PC-3 (cell line): Measurements from ENCODE around the gene CRELD1. TPM values are rescaled to one million over a fixed set of nuclear protein-coding genes. Genes with fewer than 3 reads are reported as not detected.

Experiments
- ATAC-seq: fragments of 200-7000 bp; cut with Tn5 transposase; 2 replicates; pipeline ENCODE4 v1.9.1; 2020; ENCODE audit warnings: mild to moderate bottlenecking, moderate library complexity
- BruUV-seq: library from RNA; stranded (reverse); fragments of 400-500 nt; replicated peaks from 2 replicates; lab custom pipeline; 2021; lab: Mats Ljungman, UMichigan
- CTCF ChIA-PET: fragments of 300-600 bp; sonication (Branson Sonifier 250); formaldehyde crosslinking; loops from one replicate; lab custom pipeline; 2022; ENCODE audit warnings: antibody characterized with exemption; lab: Charles Lee
- POLR2A ChIA-PET: fragments of 300-600 bp; sonication (Branson Sonifier 250); formaldehyde crosslinking; loops from one replicate; lab custom pipeline; 2022; ENCODE audit warnings: antibody characterized with exemption; ENCODE audit not compliant: unreplicated experiment; lab: Charles Lee
- DNase-seq: peaks from one replicate; pipeline ENCODE4 v3.0.0-alpha.2; 2015
- H2AFZ ChIP-seq: fragments of 300-600 bp; sonication (generic); 2 replicates; pipeline ENCODE4 v1.6.0; 2016; ENCODE audit warnings: antibody characterized with exemption, low read length
- H3F3A ChIP-seq: fragments of 300-600 bp; sonication (generic); one replicate; pipeline ENCODE4 v1.6.0; 2017; ENCODE audit warnings: antibody characterized with exemption, low read length, control low read depth, mild to moderate bottlenecking; ENCODE audit not compliant: unreplicated experiment
- H3K27ac ChIP-seq: fragments of 300-600 bp; sonication (generic); 2 replicates; pipeline ENCODE4 v1.5.1; 2016; ENCODE audit warnings: mild to moderate bottlenecking, low read length
- H3K27me3 ChIP-seq: fragments of 300-600 bp; sonication (generic); 2 replicates; pipeline ENCODE4 v1.6.1; 2016; ENCODE audit warnings: low read length, mixed read lengths
- H3K36me3 ChIP-seq: fragments of 300-600 bp; sonication (generic); 2 replicates; pipeline ENCODE4 v1.6.1; 2016; ENCODE audit warnings: low read depth, mixed run types, low read length, mixed read lengths
- H3K4me1 ChIP-seq: fragments of 300-600 bp; sonication (generic); 2 replicates; pipeline ENCODE4 v1.5.1; 2016; ENCODE audit warnings: low read length; ENCODE audit not compliant: insufficient read depth
- H3K4me2 ChIP-seq: fragments of 300-600 bp; sonication (generic); 2 replicates; pipeline ENCODE4 v1.6.0; 2016; ENCODE audit warnings: low read length
- H3K4me3 ChIP-seq: fragments of 300-600 bp; sonication (generic); 2 replicates; pipeline ENCODE4 v1.5.1; 2016; ENCODE audit warnings: mild to moderate bottlenecking, low read length, mixed read lengths
- H3K79me2 ChIP-seq: fragments of 300-600 bp; sonication (generic); 2 replicates; pipeline ENCODE4 v1.6.1; 2017; ENCODE audit warnings: low read length, mixed read lengths
- H3K9ac ChIP-seq: fragments of 300-600 bp; sonication (generic); 2 replicates; pipeline ENCODE4 v1.6.0; 2016; ENCODE audit warnings: mild to moderate bottlenecking, low read length
- H3K9me2 ChIP-seq: fragments of 300-600 bp; sonication (generic); replicated peaks from 2 replicates; pipeline ENCODE4 v1.6.1; 2016; ENCODE audit warnings: mixed run types, low read length, mixed read lengths
- H3K9me3 ChIP-seq: fragments of 300-600 bp; sonication (generic); 2 replicates; pipeline ENCODE4 v1.6.1; 2016; ENCODE audit warnings: low read length, mixed read lengths
- H4K20me1 ChIP-seq: fragments of 300-600 bp; sonication (generic); 2 replicates; pipeline ENCODE4 v1.6.1; 2016; ENCODE audit warnings: low read length, mixed read lengths
- CTCF ChIP-seq: fragments of 300-600 bp; sonication (generic); conservative IDR thresholded peaks from 2 replicates; pipeline ENCODE4 v1.5.1; 2017; ENCODE audit warnings: antibody characterized with exemption, low read depth, mild to moderate bottlenecking, low read length
- EZH2 ChIP-seq: fragments of 300-600 bp; sonication (generic); IDR thresholded peaks from one replicate; pipeline ENCODE4 v1.6.1; 2017; ENCODE audit warnings: antibody characterized with exemption, mild to moderate bottlenecking, low read length; ENCODE audit not compliant: unreplicated experiment
- EZH2phosphoT487 ChIP-seq: fragments of 300-600 bp; sonication (generic); IDR thresholded peaks from 2 replicates; pipeline ENCODE4 v1.6.1; 2018; ENCODE audit warnings: mild to moderate bottlenecking, antibody characterized with exemption, low read length, borderline replicate concordance
- intact Hi-C: fragments of 100-400 bp; cut with micrococcal nuclease; formaldehyde crosslinking; loops from 2 replicates; pipeline ENCODE4 v1.9.0; 2023
- total RNA-seq: library from RNA; depleted of rRNA; stranded (reverse); fragments of >200 nt; gene quantifications from 2 replicates; pipeline ENCODE4 v1.2.3, GENCODE V29; 2014

The CRELD1 gene
- total RNA-seq, 1 experiment from 2014 or later, result 22.0 TPM

- Histone ChIP-seq H3K27ac (no peak overlapping the region), H4K20me1 (no peaks in the 10 kb centered on the region), H3K9me2 (no peaks in the 10 kb centered on the region), H3K9me3 (no peaks in the 10 kb centered on the region), H3K27me3 (no peaks in the 10 kb centered on the region), H3K79me2 (peaks cover 21% of the 10 kb centered on the region), H2AFZ (no peak overlapping the region), H3K4me3 (no peak overlapping the region), H3K4me1 (peaks cover 20% of the 10 kb centered on the region), H3K36me3 (peaks cover 14% of the 10 kb centered on the region), H3K9ac (no peak overlapping the region), H3K4me2 (no peak overlapping the region), H3F3A (peaks cover 9% of the 10 kb centered on the region)
- no TSS peak for BruUV-seq
- DNase-seq (no peak), ATAC-seq (no peak)
- intact Hi-C loops, result loop anchor here (5.0 to 10.0 kb wide), 3 partner anchors 33 to 216 kb away; partner anchors contain the start of gene BRK1
- CTCF ChIA-PET, result no interaction called here
- POLR2A ChIA-PET, result no interaction called here
- TF ChIP-seq CTCF, result no peak
- no peak for TF ChIP-seq EZH2
- TF ChIP-seq EZH2phosphoT487, result no peak
These were observed 45.2 kb downstream of the CRELD1 start for GRCh38 chr3:9978710-9979305.

GRCh38 chr3:9980251-9980650 lies 46.6 kb downstream of the CRELD1 start:
- no peak overlapping the region for H2AFZ ChIP-seq
- no peak overlapping the region for H3K4me2 ChIP-seq
- TF ChIP-seq EZH2 (no peak), CTCF (no peak)
- H3K36me3 ChIP-seq, result peaks cover 7% of the 10 kb centered on the region
- no peak overlapping the region for H3K4me3 ChIP-seq
- peaks cover 9% of the 10 kb centered on the region for H3F3A ChIP-seq
- no peaks in the 10 kb centered on the region for H4K20me1 ChIP-seq
- POLR2A ChIA-PET, result no interaction called here
- H3K27me3 ChIP-seq, result no peaks in the 10 kb centered on the region
- H3K9me2 ChIP-seq, result no peaks in the 10 kb centered on the region
- ATAC-seq, result no peak
- intact Hi-C loops, result no loop called here
- no peak overlapping the region for H3K27ac ChIP-seq
- peaks cover 31% of the 10 kb centered on the region for H3K79me2 ChIP-seq
- BruUV-seq, result no TSS peak
- peaks cover 27% of the 10 kb centered on the region for H3K4me1 ChIP-seq
- CTCF ChIA-PET, result no interaction called here
- no peak overlapping the region for H3K9ac ChIP-seq
- H3K9me3 ChIP-seq, result no peaks in the 10 kb centered on the region
- DNase-seq, result no peak

GRCh38 chr3:9986230-9986725 lies 52.6 kb downstream of the CRELD1 start:
- Histone ChIP-seq H2AFZ (peak overlapping the region; percentile 74), H3K4me1 (peaks cover 18% of the 10 kb centered on the region), H3K9me2 (no peaks in the 10 kb centered on the region), H3K4me2 (peak overlapping the region; percentile 92), H3K9me3 (no peaks in the 10 kb centered on the region), H3K79me2 (peaks cover 68% of the 10 kb centered on the region), H3K9ac (peak overlapping the region; percentile 89), H3K4me3 (peak overlapping the region; percentile 99), H3K27me3 (no peaks in the 10 kb centered on the region), H4K20me1 (no peaks in the 10 kb centered on the region), H3K27ac (peak overlapping the region; percentile 51), H3K36me3 (peaks cover 3% of the 10 kb centered on the region; the same call in 1 of the 2 replicates), H3F3A (no peaks in the 10 kb centered on the region)
- intact Hi-C loops, result no loop called here
- ChIA-PET POLR2A (no interaction called here), CTCF (no interaction called here)
- ATAC-seq, result peak; percentile 25
- TSS peak; percentile 74 for BruUV-seq
- no peak for DNase-seq
- TF ChIP-seq EZH2 (no peak), EZH2phosphoT487 (no peak), CTCF (no peak)
